PFSK-1 (cell line): ENCODE data around the gene IQUB.

ENCODE experiments used
- POLR2AphosphoS5 ChIP-seq: IDR thresholded peaks from 2 replicates; pipeline ENCODE4 v1.6.1; 2012; ENCODE audit warnings: low read depth, mild to moderate bottlenecking, control low read depth, low read length, moderate library complexity
- REST ChIP-seq, 2 experiments: IDR thresholded peaks; 2 replicates each; pipeline versions ENCODE4 v1.6.1 to v1.8.0; 2011 to 2012; ENCODE audit warnings: low read depth in 2 of 2, low read length in 2 of 2, control low read depth in 1 of 2, inconsistent platforms in 1 of 2, mild to moderate bottlenecking in 1 of 2, moderate library complexity in 1 of 2; ENCODE audit not compliant: insufficient read depth in 1 of 2
- TAF1 ChIP-seq: IDR thresholded peaks from 2 replicates; pipeline ENCODE4 v1.6.1; 2012; ENCODE audit warnings: low read length, control low read depth, borderline replicate concordance; ENCODE audit not compliant: insufficient read depth

DNA sequence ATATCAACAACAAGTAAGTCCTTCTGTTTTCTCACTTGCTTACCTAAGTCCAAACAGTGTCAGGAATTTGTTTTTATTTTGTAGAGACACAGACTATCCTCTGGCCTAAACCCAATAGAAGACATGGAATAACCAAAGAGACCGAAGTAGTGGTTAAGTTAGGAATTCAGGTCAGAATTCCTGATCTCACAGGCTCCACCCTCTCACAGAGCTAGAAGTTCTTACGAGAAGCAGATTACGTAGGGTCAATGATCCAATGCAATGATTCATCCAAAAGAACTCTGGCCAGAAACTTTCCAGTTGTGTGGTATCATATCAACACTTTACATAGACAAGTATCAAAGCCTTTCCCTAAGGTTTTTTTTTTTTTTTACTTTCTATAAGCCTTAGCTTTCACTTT, 73.8 kb downstream of the IQUB start:
- TF ChIP-seq REST (IDR thresholded peaks at IDR 0.05; ENCODE audit: insufficient read depth in 1 of 2, low read depth in 2 of 2, low read length in 2 of 2): no peak
- no peak for TF ChIP-seq POLR2AphosphoS5
- no peak for TF ChIP-seq TAF1
